Cerebellar cortex (tissue), 1 donor: Measurements from ENCODE around the gene ADAMTS14.
"Not testable (repeated sequence)": the region's sequence is repeated elsewhere in the genome, so short reads cannot be mapped to it uniquely, and the experiment has no call there.

ENCODE experiments used
- DNase-seq: peaks from one replicate; pipeline ENCODE4 v3.0.0-alpha.2; 2015; ENCODE audit warnings: low spot score

Gene ADAMTS14

DNA sequence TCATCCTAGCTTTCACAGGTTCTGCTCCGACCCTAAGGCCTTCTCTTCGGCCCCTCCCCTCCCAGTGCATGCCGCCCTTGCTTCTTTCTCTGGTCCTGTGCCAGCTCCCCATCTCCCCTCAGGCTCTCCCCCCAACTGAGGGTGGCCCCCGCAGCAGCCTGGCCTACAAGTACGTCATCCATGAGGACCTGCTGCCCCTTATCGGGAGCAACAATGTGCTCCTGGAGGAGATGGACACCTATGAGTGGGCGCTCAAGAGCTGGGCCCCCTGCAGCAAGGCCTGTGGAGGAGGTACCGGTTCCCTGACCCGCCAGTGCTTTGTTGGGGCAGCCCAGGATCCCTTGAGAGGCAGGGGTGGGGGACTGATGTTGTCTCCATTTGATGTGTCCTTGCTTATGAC lies 79.0 kb downstream of the ADAMTS14 start:
- no peak for DNase-seq

DNA sequence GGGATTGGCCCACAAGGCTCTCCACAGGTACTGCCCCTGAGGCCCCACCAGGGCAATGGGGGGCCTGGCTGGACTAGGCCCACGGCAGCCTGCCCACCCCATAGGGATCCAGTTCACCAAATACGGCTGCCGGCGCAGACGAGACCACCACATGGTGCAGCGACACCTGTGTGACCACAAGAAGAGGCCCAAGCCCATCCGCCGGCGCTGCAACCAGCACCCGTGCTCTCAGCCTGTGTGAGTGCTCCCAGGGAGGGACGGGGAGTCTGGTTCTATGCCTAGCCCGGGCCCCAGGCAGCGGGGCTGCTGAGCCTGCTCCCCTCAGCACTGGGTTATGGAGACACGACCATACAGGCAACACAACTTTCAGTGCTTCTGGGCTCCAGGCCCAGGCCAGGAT lies 79.7 kb downstream of the ADAMTS14 start:
- no peak for DNase-seq

DNA sequence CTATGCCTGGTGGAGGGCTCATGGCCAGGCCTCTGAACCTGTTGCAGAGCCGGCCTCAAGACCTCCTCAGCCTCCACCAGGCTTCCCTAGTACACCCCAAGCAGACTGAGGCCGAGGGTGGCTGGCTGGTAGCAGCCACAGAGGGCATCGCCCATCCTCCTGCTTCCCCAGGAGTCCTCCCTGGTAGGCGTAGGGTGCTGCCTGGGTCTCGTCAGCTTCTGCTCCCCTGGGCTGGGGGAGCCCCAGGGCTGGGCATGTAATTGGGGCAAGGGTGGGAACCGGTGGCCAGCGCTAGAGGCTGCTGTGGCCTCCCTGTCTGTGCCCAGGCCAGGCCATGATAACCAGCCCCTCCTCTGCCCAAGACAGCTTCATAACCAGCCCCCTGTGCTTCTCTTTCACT lies 80.3 kb downstream of the ADAMTS14 start:
- no peak for DNase-seq

DNA sequence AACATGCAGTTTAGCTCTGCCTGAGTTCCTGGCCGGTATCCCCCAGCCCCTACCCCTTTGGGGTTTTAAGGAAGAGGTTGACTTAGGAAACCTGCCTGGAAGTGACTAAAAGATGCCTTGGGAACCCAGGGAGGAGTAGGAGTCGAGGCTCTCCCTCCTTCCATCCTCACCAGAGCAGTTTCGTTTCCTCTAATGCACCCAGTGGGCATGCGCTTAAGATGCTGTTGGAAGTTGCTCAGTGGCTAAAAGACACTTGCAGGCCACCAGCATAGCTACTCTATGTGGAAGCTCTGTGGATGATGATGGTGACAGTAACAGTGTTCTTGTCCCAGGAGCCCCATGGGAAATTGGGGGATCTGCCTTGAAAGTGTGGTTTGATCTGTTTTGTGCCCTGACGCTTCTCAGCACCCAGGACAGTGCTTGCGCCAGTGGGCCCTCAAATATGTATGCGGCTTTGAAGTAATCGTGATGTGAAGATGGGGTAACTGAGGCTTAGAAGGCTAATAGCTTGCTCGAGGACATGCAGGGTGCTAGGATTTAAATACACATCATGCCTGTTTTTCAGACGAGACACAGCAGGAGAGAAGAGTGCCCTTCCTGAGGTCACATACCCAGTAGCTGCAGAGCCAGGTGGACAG lies 80.8 kb downstream of the ADAMTS14 start:
- DNase-seq, result no peak

DNA sequence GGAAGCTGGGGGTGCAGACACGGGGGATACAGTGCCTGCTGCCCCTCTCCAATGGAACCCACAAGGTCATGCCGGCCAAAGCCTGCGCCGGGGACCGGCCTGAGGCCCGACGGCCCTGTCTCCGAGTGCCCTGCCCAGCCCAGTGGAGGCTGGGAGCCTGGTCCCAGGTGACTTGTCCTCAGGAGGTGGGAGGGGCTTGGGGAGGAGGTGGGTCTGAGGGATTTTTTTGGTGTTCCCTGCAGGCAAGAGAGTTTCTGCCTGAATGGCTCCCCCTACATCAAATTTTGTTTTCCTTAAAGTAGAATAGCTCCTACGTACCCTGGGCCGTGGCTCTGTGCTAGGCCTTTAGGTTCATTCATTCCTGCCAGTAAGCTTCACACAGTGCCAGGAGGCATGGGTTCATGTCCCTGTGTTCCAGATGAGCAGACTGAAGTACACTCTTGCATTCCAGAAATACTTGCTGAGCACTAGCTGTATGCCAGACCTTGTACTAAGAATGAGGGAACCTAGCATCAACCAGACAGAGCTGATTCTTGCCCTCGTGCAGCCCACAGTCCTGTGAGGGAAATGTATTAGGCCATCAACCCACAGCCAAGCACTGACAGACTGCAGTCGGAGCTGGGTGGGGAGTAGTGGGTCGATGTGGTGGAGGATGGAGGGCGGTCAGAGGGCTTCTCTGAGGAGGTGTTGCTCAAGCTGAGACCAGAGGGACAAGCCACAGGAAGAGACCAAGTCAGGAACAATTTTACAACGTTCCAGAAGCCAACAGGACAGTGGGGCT lies 81.7 kb downstream of the ADAMTS14 start:
- DNase-seq, result no peak

DNA sequence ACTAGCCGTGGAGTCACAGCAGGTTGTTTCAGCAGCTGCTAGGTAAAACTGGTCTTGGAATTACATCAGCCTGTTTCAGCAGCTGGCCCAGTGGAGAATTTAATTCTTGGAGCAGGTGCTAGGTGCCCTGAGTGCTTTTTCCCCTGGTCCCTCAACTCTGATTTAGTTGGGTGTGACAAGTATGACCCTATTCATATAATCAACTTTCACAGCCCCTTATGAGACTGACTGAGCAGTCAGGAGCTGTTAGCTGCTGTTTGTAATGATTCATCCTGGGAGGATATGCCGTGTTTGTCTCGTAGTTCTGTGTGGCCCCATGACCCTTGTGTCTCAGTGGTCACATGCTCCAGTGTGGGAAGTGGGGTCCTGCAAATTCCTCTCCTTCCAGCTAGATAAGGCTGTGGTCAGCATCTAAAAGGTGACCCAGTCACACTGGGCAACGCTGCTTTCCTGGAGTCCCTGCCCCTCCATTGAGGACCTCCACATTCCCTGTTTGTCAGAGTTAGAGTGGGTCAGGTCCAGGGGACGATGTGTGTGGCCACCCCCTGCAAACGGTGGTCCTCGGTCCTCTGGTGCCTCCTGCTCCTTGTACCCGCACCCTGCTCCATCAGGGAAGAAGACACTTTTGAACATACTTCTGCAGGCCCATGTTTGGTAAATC lies 84.5 kb downstream of the ADAMTS14 start:
- DNase-seq, result no peak

DNA sequence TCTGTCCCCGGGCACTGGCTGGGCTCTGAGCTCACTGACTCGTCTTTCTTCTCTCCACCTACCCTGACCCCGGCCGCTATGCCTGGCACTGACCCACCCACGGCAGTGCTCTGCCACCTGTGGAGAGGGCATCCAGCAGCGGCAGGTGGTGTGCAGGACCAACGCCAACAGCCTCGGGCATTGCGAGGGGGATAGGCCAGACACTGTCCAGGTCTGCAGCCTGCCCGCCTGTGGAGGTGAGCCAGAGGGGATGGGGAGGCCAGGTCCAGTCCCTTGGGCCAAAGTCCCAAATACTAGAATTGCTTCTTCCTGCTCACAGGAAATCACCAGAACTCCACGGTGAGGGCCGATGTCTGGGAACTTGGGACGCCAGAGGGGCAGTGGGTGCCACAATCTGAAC lies 85.5 kb downstream of the ADAMTS14 start:
- DNase-seq, result no peak

DNA sequence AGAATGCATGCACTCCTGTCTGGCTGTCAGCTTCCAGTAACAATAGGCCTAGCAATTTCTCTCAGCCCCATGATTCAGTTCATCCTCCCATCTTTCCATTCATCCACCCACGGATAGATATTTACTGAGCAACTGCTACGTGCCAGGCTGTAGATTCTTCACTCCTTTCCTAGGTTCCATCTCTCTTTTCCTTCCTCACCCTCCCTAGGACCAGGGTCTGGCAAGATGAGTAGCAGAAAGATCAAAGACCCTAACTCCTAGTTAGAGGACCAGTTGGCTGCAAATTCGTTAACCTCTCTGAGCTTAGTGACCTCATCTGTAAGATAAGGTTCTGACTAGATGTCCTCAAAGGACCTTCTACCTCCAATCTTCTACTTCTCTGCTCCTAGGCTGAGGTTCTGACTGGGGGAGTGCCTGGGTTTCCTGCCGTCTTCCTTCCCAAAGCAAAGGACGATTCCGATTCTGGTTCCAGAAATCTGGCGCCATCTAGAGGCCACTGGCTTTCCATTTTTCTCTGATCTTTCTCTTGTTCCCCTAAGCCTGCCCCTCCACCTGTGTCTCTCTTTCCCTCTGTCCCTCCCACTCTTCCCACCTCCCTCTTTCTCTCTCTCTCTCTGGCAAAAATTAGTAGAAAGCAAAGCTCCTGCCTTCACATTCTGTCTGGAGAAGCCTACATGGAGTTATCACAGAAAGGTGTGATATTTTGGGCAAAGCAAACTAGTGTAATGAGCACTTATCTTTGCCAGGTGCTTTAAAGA lies 86.6 kb downstream of the ADAMTS14 start:
- DNase-seq, result peak; percentile 85

DNA sequence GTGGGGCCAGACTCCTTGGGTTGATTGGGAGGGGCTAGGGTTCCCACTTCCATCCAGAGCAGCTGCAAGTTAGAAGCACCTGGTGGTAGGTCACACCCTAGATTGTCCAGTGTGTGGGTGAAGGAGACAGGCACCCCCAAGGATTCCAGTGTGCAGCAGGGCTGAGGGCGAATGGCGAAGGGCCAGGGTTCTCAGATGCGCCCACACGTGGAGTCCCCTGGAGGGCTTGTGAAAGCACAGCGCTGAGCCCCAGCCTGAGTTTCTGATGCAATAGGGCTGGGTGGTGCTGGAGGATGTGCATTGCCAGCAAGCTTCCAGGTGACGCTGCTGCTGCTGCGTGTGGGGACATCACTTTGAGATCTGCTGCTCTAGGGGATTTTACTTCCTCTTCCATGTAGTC lies 87.5 kb downstream of the ADAMTS14 start:
- no peak for DNase-seq

DNA sequence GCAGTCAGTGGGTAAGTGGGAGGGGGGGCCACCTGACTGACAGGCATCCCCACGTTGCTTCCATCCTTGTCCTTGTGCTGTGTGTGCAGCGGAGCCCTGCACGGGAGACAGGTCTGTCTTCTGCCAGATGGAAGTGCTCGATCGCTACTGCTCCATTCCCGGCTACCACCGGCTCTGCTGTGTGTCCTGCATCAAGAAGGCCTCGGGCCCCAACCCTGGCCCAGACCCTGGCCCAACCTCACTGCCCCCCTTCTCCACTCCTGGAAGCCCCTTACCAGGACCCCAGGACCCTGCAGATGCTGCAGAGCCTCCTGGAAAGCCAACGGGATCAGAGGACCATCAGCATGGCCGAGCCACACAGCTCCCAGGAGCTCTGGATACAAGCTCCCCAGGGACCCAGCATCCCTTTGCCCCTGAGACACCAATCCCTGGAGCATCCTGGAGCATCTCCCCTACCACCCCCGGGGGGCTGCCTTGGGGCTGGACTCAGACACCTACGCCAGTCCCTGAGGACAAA lies 88.0 kb downstream of the ADAMTS14 start:
- no peak for DNase-seq

DNA sequence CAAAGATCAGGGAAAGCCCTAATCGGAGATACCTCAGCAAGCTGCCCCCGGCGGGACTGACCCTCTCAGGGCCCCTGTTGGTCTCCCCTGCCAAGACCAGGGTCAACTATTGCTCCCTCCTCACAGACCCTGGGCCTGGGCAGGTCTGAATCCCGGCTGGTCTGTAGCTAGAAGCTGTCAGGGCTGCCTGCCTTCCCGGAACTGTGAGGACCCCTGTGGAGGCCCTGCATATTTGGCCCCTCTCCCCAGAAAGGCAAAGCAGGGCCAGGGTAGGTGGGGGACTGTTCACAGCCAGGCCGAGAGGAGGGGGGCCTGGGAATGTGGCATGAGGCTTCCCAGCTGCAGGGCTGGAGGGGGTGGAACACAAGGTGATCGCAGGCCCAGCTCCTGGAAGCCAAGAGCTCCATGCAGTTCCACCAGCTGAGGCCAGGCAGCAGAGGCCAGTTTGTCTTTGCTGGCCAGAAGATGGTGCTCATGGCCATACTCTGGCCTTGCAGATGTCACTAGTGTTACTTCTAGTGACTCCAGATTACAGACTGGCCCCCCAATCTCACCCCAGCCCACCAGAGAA lies 88.8 kb downstream of the ADAMTS14 start:
- no peak for DNase-seq

DNA sequence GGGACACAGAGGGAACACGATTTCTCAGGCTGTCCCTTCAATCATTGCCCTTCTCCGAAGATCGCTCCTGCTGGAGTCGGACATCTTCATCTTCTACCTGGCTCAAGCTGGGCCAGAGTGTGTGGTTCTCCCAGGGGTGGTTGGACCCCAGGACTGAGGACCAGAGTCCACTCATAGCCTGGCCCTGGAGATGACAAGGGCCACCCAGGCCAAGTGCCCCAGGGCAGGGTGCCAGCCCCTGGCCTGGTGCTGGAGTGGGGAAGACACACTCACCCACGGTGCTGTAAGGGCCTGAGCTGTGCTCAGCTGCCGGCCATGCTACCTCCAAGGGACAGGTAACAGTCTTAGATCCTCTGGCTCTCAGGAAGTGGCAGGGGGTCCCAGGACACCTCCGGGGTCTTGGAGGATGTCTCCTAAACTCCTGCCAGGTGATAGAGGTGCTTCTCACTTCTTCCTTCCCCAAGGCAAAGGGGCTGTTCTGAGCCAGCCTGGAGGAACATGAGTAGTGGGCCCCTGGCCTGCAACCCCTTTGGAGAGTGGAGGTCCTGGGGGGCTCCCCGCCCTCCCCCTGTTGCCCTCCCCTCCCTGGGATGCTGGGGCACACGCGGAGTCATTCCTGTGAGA lies 89.5 kb downstream of the ADAMTS14 start:
- DNase-seq, result no peak

DNA sequence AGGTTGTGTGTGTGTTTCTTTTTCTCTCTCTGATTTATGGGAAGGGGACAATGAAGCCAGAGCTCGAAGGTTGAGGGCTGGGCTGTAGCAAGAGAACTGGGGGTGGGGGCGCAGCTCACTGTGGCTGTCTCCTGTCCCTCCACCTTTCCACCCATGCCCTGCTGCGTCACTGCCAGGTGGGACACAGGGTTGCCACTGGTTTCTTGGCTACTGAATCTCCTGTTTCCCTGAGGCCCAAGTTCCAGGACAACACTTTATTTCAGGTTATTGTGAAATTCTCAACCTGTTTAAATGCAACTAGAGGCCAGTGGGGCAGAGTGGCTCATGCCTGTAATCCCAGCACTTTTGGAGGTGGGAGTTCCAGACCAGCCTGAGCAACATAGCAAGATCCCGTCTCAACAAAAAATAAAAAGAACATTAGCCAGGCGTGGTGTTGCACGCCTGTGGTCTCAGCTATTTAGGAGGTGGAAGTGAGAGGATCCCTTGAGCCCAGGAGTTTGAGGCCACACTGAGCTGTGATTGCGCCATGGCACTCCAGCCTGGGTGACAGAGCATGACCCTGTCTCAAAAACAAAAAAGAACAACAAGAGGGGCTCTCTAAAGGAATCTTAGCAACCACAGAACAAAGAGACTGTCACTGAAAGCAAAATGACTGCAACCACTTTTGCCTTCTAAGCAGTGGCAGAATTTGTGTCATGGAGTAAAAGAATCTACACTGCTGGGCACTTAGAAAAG lies 90.3 kb downstream of the ADAMTS14 start:
- no peak for DNase-seq

DNA sequence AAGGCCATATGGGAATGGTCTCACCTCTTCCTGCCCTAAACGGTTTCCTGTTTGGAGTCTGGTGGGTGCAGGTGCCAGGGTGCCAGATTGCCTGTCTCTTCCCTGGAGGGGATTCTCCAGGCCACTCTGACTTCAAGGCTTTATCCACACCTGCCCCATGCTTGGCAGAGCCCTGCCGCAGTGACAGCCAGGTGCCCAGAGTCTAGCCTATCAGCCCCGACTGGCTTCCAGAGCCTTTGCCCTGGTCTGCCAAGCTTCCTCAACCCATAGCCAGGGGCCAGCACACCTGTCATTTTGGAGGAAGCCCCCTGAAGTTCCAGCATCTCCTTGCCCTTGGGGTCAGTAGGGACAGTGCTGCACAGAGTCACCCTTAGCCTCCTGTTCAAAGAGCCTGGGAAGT lies 91.3 kb downstream of the ADAMTS14 start:
- no peak for DNase-seq

DNA sequence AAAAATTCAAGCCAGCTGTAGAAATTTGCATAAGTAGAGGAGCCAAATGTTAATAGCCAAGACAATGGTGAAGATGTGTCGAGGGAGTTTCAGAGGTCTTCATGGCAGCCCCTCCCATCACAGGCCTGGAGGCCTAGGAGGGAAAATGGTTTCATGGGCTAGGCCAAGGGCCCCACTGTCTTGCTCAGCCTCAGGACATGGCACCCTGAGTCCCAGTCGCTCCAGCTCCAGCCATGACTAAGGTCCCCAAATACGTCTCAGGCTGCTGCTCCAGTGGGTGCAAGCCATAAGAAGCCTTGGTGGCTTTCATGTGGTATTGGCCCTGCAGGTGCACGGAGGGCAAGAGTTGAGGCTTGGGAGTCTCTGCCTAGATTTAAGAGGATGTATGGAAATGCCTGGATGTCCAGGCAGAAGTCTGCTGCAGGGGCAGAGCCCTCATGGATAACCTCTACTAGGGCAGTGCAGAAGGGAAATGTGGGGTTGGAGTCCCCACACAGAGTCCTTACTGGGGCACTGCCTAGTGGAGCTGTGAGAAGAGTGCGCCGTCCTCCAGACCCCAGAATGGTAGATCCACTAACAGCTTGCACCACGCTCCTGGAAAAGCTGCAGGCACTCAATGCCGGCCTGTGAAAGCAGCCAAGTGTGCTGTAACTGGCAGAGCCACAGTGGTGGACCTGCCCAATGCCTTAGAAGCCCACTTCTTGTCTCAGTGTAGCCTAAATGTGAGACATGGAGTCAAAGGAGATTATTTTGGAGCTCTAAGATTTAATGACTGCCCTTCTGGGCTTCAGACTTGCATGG lies 93.7 kb downstream of the ADAMTS14 start:
- DNase-seq, result no peak

DNA sequence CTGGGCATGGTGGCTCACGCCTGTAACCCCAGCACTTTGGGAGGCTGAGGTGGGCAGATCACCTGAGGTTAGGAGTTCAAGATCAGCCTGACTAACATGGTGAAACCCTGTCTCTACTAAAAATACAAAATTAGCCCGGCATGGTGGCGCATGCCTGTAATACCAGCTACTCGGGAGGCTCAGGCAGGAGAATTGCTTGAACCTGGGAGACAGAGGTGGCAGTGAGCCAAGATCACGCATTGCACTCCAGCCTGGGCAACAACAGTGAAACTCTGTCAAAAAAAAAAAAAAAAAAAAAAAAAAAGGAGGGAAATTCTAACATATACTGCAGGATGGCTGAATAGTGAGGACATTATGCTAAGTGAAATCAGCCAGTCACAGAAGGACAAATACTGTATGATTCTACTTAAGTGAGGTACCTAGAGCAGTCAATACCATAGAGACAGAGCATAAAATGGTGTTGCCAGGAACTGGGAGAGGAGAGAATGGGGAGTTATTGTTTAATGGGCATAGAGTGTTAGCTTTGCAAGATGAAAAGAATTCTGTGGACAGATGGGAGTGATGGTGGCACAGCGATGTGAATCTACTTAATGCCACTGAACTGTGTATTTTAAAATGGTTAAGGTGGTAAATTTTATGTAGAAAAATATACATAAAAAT lies 95.8 kb downstream of the ADAMTS14 start:
- DNase-seq, result not testable (repeated sequence)

DNA sequence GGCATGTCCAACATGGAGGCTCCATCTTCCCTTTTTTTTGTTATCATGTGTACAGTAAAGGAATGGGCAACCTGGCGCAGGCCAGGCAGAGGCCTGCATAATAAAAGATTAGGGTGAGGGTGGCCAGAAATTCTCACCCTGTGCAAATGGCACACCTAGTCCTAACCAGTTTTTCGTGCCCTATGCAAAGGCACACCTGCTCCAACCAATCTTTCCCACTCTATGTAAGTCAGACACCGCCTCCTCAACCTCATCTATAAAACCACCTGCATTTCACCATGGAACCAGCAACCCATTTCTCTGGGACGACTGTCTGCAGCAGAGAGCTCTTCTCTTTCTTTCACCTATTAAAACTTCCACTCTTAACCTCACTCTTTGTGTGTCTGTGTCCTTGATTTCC lies 96.8 kb downstream of the ADAMTS14 start:
- DNase-seq, result no peak

DNA sequence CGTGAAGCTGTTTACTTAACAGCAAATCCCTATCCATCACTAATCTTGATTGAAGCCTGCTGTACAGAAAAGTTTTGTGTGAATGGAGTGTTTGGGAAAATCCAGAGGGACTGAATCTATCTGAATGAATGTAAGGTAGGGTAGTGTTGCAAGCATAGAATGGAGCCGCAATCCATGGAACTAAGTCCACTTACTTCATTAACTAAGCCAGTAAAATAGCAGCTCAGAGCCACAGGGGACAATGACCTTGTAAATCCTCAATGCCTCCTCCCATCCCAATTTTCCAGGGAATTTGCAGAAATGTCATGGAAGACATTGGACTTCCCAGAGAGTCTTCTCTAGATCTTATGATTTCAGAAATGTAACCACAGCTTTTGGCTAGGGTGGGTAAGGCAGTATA lies 97.7 kb downstream of the ADAMTS14 start:
- no peak for DNase-seq

DNA sequence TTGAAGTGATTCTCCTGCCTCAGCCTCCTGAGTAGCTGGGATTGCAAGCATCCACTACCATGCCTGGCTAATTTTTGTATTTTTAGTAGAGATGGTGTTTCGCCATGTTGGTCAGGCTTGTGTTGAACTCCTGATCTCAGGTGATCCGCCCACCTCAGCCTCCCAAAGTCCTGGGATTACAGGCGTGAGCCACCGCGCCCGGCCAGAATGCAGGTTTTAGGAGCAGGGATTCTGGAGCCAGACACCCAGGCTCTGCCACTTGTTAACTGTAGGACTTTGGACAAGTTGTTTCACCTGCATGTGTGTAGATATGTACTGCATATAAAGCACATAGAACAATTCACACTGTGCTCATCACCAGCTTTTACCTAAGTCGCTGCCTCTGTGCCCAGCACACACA lies 98.2 kb downstream of the ADAMTS14 start:
- DNase-seq, result not testable (repeated sequence)
